Endothelial cell of umbilical vein (primary cell): ENCODE results near the gene LDLRAD4. TPM values are rescaled to one million over a fixed set of nuclear protein-coding genes. Genes with fewer than 3 reads are reported as not detected.

Experiments used
- BruUV-seq: library from RNA; stranded (reverse); fragments of 400-500 nt; replicated peaks from 2 replicates; lab custom pipeline; 2021; lab: Mats Ljungman, UMichigan
- CTCF ChIA-PET: fragments of 300-600, 350-600 bp; sonication (Branson Sonifier 250); formaldehyde crosslinking; loops from one replicate; lab custom pipeline; 2021; ENCODE audit warnings: antibody characterized with exemption, inconsistent platforms; lab: Charles Lee
- POLR2A ChIA-PET: fragments of 300-600, 350-600 bp; sonication (Branson Sonifier 250); formaldehyde crosslinking; loops from one replicate; lab custom pipeline; 2021; ENCODE audit warnings: antibody characterized with exemption, inconsistent platforms; lab: Charles Lee
- DNase-seq: peaks from one replicate; pipeline ENCODE4 v3.0.0-alpha.2; 2011; ENCODE audit warnings: low read depth, low spot score
- FAIRE-seq: peaks from 2 replicates; lab custom pipeline; 2011; peaks lifted over from hg19 to GRCh38; lab: Jason Lieb, UNC
- H2AFZ ChIP-seq: 2 replicates; pipeline ENCODE4 v1.6.0; 2012; ENCODE audit warnings: low read depth, low read length, control low read depth, inconsistent platforms
- H3K27ac ChIP-seq: 2 replicates; pipeline ENCODE4 v1.5.1; 2011; ENCODE audit warnings: low read depth, mild to moderate bottlenecking, control low read depth, low read length, moderate library complexity; ENCODE audit not compliant: insufficient read depth
- H3K27me3 ChIP-seq, 2 experiments: 2 replicates each; pipeline versions ENCODE4 v1.6.0 to v1.6.1; 2011; ENCODE audit warnings: low read length in 2 of 2, mixed read lengths in 1 of 2; ENCODE audit not compliant: control insufficient read depth in 2 of 2, insufficient read depth in 2 of 2
- H3K36me3 ChIP-seq, 2 experiments: 2 replicates in 1 of 2; 3 replicates in 1 of 2; pipeline ENCODE4 v1.5.1; 2011; ENCODE audit warnings: low read length in 2 of 2, mild to moderate bottlenecking in 1 of 2, moderate library complexity in 1 of 2; ENCODE audit not compliant: control insufficient read depth in 2 of 2, insufficient read depth in 2 of 2; ENCODE audit errors: extremely low read depth in 1 of 2
- H3K4me1 ChIP-seq: 3 replicates; pipeline ENCODE4 v1.5.1; 2011; ENCODE audit warnings: mild to moderate bottlenecking, low read length; ENCODE audit not compliant: control insufficient read depth, insufficient read depth; ENCODE audit errors: extremely low read depth
- H3K4me2 ChIP-seq: 2 replicates; pipeline ENCODE4 v1.6.1; 2011; ENCODE audit warnings: low read length, control low read depth, mixed read lengths; ENCODE audit not compliant: insufficient read depth
- H3K4me3 ChIP-seq, 3 experiments: fragments of 200-600 bp in 1 of 3; sonication (generic), shearing (Covaris generic) in 1 of 3; replicated peaks in 1 of 3; 2 replicates each; pipeline ENCODE4 v1.5.1; 2011 to 2016; ENCODE audit warnings: control low read depth in 3 of 3, low read length in 3 of 3, mild to moderate bottlenecking in 2 of 3, inconsistent platforms in 1 of 3, low read depth in 1 of 3, moderate library complexity in 1 of 3; ENCODE audit not compliant: insufficient read depth in 1 of 3
- H3K79me2 ChIP-seq: 2 replicates; pipeline ENCODE4 v1.6.0; 2012; ENCODE audit warnings: low read length, inconsistent platforms; ENCODE audit not compliant: control insufficient read depth, insufficient read depth
- H3K9ac ChIP-seq: replicated peaks from 2 replicates; pipeline ENCODE3; 2011; ENCODE audit warnings: low read length, control low read depth; ENCODE audit not compliant: insufficient read depth; ENCODE audit errors: extremely low read depth
- H3K9me1 ChIP-seq: replicated peaks from 3 replicates; pipeline ENCODE4 v1.6.0; 2011; ENCODE audit warnings: mild to moderate bottlenecking, low read length; ENCODE audit not compliant: control insufficient read depth, insufficient read depth; ENCODE audit errors: extremely low read depth
- H3K9me3 ChIP-seq: replicated peaks from 2 replicates; pipeline ENCODE4 v1.5.1; 2012; ENCODE audit warnings: low read length, inconsistent platforms; ENCODE audit not compliant: control insufficient read depth, insufficient read depth
- H4K20me1 ChIP-seq: replicated peaks from 2 replicates; pipeline ENCODE3; 2011; ENCODE audit warnings: mild to moderate bottlenecking, low read length; ENCODE audit not compliant: control insufficient read depth, insufficient read depth; ENCODE audit errors: extremely low read depth
- CTCF ChIP-seq, 2 donors: IDR thresholded peaks; 1 replicate in 1 of 2; 2 replicates in 1 of 2; pipeline ENCODE4 v1.5.1; 2011; ENCODE audit warnings: low read length in 2 of 2, mild to moderate bottlenecking in 2 of 2, moderate library complexity in 2 of 2, control low read depth in 1 of 2, inconsistent platforms in 1 of 2, low read depth in 1 of 2; ENCODE audit not compliant: insufficient read depth in 1 of 2; ENCODE audit errors: extremely low read depth in 1 of 2
- EZH2 ChIP-seq: IDR thresholded peaks from 2 replicates; pipeline ENCODE4 v1.6.1; 2012; ENCODE audit warnings: borderline replicate concordance, low read depth, mild to moderate bottlenecking, moderate library complexity, low read length, inconsistent platforms; ENCODE audit not compliant: severe bottlenecking
- FOS ChIP-seq: IDR thresholded peaks from 2 replicates; pipeline ENCODE4 v1.6.1; 2011; ENCODE audit warnings: mild to moderate bottlenecking, low read length, moderate library complexity, borderline replicate concordance; ENCODE audit not compliant: insufficient read depth
- GATA2 ChIP-seq: IDR thresholded peaks from 2 replicates; pipeline ENCODE4 v1.7.0; 2011; ENCODE audit warnings: low read depth, mild to moderate bottlenecking, moderate library complexity, mixed read lengths, low read length; ENCODE audit not compliant: insufficient read length, insufficient read depth
- JUN ChIP-seq: IDR thresholded peaks from 2 replicates; pipeline ENCODE4 v1.6.1; 2011; ENCODE audit warnings: borderline replicate concordance, low read depth; ENCODE audit not compliant: insufficient read length, insufficient read depth
- MYC ChIP-seq: IDR thresholded peaks from one replicate; pipeline ENCODE4 v1.6.1; 2011; ENCODE audit warnings: mild to moderate bottlenecking, low read depth, low read length
- POLR2A ChIP-seq: IDR thresholded peaks from 2 replicates; pipeline ENCODE4 v1.6.1; 2012; ENCODE audit warnings: low read depth, mild to moderate bottlenecking, control low read depth, low read length
- POLR2AphosphoS5 ChIP-seq: IDR thresholded peaks from 2 replicates; pipeline ENCODE4 v1.6.1; 2012; ENCODE audit warnings: low read depth, mild to moderate bottlenecking, control low read depth, low read length, moderate library complexity; ENCODE audit not compliant: insufficient read depth
- dilution Hi-C: fragments of 300-500 bp; cut with MboI; formaldehyde crosslinking; loops from one replicate; pipeline ENCODE4 v1.15.0; 2019; ENCODE audit warnings: low sequenced_read_pairs; ENCODE audit not compliant: extremely low pct_ligation_motif_present
- intact Hi-C: fragments of 100-400 bp; cut with micrococcal nuclease; formaldehyde crosslinking; loops from one replicate; pipeline ENCODE4 v1.10.0; 2022
- polyA plus RNA-seq, 4 experiments: library from polyadenylated mRNA; depleted of rRNA in 3 of 4; stranded (reverse) in 3 of 4; unstranded in 1 of 4; fragments of >200 nt; gene quantifications; 2 replicates each; pipeline versions ENCODE4 v1.2.1 to v1.2.3, GENCODE V29; 2011 to 2012; ENCODE audit warnings: missing spikeins in 1 of 4
- total RNA-seq: library from RNA; stranded (reverse); gene quantifications from 2 replicates; pipeline ENCODE4 v1.2.3, GENCODE V29; 2021
- TF ChIP-seq, protein P1 (sequence below): IDR thresholded peaks from 2 replicates; pipeline ENCODE4 v1.6.1; 2011; ENCODE audit not compliant: insufficient read depth, insufficient read length

LDLRAD4 gene
- total and polyA plus RNA-seq, 2 donors (not counting 3 experiments of a cell fraction or from before 2014, with no cell fraction given): 5.2 to 6.5 TPM

GRCh38 chr18:13186687-13187086 is 31.9 kb upstream of the LDLRAD4 start:
- ChIA-PET CTCF (interaction anchor here (1.4 to 4.5 kb wide), 2 partner anchors 19 to 27 kb away, joined by 3 to 17 read pairs; no protein-coding TSS in a partner anchor), POLR2A (no interaction called here)
- DNase-seq (no peak), FAIRE-seq (no peak)
- H3K9me1 ChIP-seq: no peaks in the 10 kb centered on the region
- H2AFZ ChIP-seq: no peak overlapping the region
- no peak overlapping the region for H3K4me2 ChIP-seq
- no peaks in the 10 kb centered on the region for H3K4me1 ChIP-seq
- dilution Hi-C loops (no loop called here), intact Hi-C loops (no loop called here)
- no peaks in the 10 kb centered on the region for H3K9me3 ChIP-seq
- peaks cover 0 to 2% of the 10 kb centered on the region in 2 experiments for H3K27me3 ChIP-seq
- TF ChIP-seq GATA2: no peak
- no peak for TF ChIP-seq MYC
- no peak for TF ChIP-seq EZH2
- no peak for TF ChIP-seq POLR2A
- TF ChIP-seq, protein P1, sequence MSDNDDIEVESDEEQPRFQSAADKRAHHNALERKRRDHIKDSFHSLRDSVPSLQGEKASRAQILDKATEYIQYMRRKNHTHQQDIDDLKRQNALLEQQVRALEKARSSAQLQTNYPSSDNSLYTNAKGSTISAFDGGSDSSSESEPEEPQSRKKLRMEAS: no peak
- no peak for TF ChIP-seq POLR2AphosphoS5
- no peak for TF ChIP-seq CTCF (IDR thresholded peaks at IDR 0.05; ENCODE audit: extremely low read depth in 1 of 2, insufficient read depth in 1 of 2, low read depth in 1 of 2, low read length in 2 of 2)
- TF ChIP-seq FOS: no peak
- no peak for TF ChIP-seq JUN
- H3K79me2 ChIP-seq: no peaks in the 10 kb centered on the region
- H3K36me3 ChIP-seq: no peaks in the 10 kb centered on the region
- no peak overlapping the region for H3K9ac ChIP-seq
- H3K27ac ChIP-seq: no peak overlapping the region
- no peaks in the 10 kb centered on the region for H4K20me1 ChIP-seq
- H3K4me3 ChIP-seq: no peak overlapping the region
- no TSS peak for BruUV-seq
